WERI-Rb-1 (cell line): ENCODE results near the gene KLC4.

Experiments
- DNase-seq: peaks from one replicate; pipeline ENCODE4 v3.0.0-alpha.2; 2020
- H3K27ac ChIP-seq: fragments of 250-450 bp; sonication (Bioruptor Pico); 2 replicates; pipeline ENCODE4 v1.5.1; 2020; ENCODE audit warnings: mild to moderate bottlenecking, moderate library complexity
- H3K27me3 ChIP-seq: fragments of 250-450 bp; sonication (Bioruptor Pico); 2 replicates; pipeline ENCODE4 v1.5.1; 2021; ENCODE audit warnings: mild to moderate bottlenecking, low read depth, moderate library complexity; ENCODE audit not compliant: insufficient read depth, severe bottlenecking
- H3K36me3 ChIP-seq: fragments of 250-450 bp; sonication (Bioruptor Pico); 2 replicates; pipeline ENCODE4 v1.5.1; 2020; ENCODE audit warnings: mild to moderate bottlenecking, moderate library complexity
- H3K4me3 ChIP-seq: 2 replicates; pipeline ENCODE4 v1.5.1; 2011; ENCODE audit warnings: low read depth, mild to moderate bottlenecking, control low read depth, low read length
- H3K9me3 ChIP-seq: fragments of 250-450 bp; sonication (Bioruptor Pico); 2 replicates; pipeline ENCODE4 v1.5.1; 2021; ENCODE audit warnings: mild to moderate bottlenecking, moderate library complexity; ENCODE audit not compliant: severe bottlenecking
- CTCF ChIP-seq: IDR thresholded peaks from 2 replicates; pipeline ENCODE4 v1.5.1; 2011; ENCODE audit warnings: low read depth, mild to moderate bottlenecking, control low read depth, inconsistent platforms, low read length

The KLC4 gene

GRCh38 chr6:43032326-43032725 lies 27.1 kb upstream of the KLC4 start:
- Histone ChIP-seq H3K27me3 (no peaks in the 10 kb centered on the region), H3K36me3 (peaks cover 97% of the 10 kb centered on the region), H3K27ac (no peak overlapping the region), H3K4me3 (no peak overlapping the region), H3K9me3 (no peaks in the 10 kb centered on the region)
- no peak for DNase-seq
- TF ChIP-seq CTCF: no peak

GRCh38 chr6:43033496-43034189 lies 25.8 kb upstream of the KLC4 start:
- DNase-seq: no peak
- no peaks in the 10 kb centered on the region for H3K27me3 ChIP-seq
- H3K4me3 ChIP-seq: no peak overlapping the region
- TF ChIP-seq CTCF: no peak
- no peak overlapping the region for H3K27ac ChIP-seq
- H3K9me3 ChIP-seq: no peaks in the 10 kb centered on the region
- H3K36me3 ChIP-seq: peaks cover 97% of the 10 kb centered on the region

- no peak for DNase-seq
- H3K27ac ChIP-seq: no peak overlapping the region
- H3K9me3 ChIP-seq: no peaks in the 10 kb centered on the region
- no peak overlapping the region for H3K4me3 ChIP-seq
- no peaks in the 10 kb centered on the region for H3K27me3 ChIP-seq
- H3K36me3 ChIP-seq: peaks cover 97% of the 10 kb centered on the region
- TF ChIP-seq CTCF: no peak; the same call in 1 of the 2 replicates
Measured at GRCh38 chr6:43034190-43034525, 25.3 kb upstream of the KLC4 start.

- peaks cover 94% of the 10 kb centered on the region for H3K36me3 ChIP-seq
- DNase-seq: no peak
- no peaks in the 10 kb centered on the region for H3K27me3 ChIP-seq
- TF ChIP-seq CTCF: no peak
- no peak overlapping the region; the same call in 1 of the 2 replicates for H3K27ac ChIP-seq
- no peaks in the 10 kb centered on the region for H3K9me3 ChIP-seq
- H3K4me3 ChIP-seq: no peak overlapping the region
Measured at GRCh38 chr6:43035495-43036194, 23.8 kb upstream of the KLC4 start.

- H3K9me3 ChIP-seq: no peaks in the 10 kb centered on the region
- no peak overlapping the region; the same call in 1 of the 2 replicates for H3K27ac ChIP-seq
- peaks cover 94% of the 10 kb centered on the region for H3K36me3 ChIP-seq
- TF ChIP-seq CTCF: no peak
- no peaks in the 10 kb centered on the region for H3K27me3 ChIP-seq
- DNase-seq: no peak
- no peak overlapping the region for H3K4me3 ChIP-seq
Measured at GRCh38 chr6:43036712-43037111, 22.7 kb upstream of the KLC4 start.
